OCI-LY1 (cell line): Measurements from ENCODE around the gene NDUFAF2.

Source experiments
- H2AFZ ChIP-seq: fragments of 200-600 bp; sonication (generic), shearing (Covaris generic); 2 replicates; pipeline ENCODE4 v1.6.0; 2014; ENCODE audit warnings: antibody characterized with exemption, mild to moderate bottlenecking, low read length
- H3F3A ChIP-seq: fragments of 200-600 bp; sonication (generic), shearing (Covaris generic); 2 replicates; pipeline ENCODE4 v1.6.0; 2014; ENCODE audit warnings: mild to moderate bottlenecking, antibody characterized with exemption, low read length, moderate library complexity; ENCODE audit not compliant: insufficient read depth
- H3K27ac ChIP-seq: fragments of 200-600 bp; sonication (generic); 2 replicates; pipeline ENCODE4 v1.5.1; 2014; ENCODE audit warnings: low read length, mixed run types, mild to moderate bottlenecking, low read depth; ENCODE audit not compliant: poor library complexity, severe bottlenecking
- H3K27me3 ChIP-seq: fragments of 200-600 bp; sonication (generic); 2 replicates; pipeline ENCODE4 v1.6.0; 2014; ENCODE audit warnings: antibody characterized with exemption, mild to moderate bottlenecking, low read length, moderate library complexity; ENCODE audit not compliant: insufficient read depth
- H3K36me3 ChIP-seq: fragments of 200-600 bp; sonication (generic); 2 replicates; pipeline ENCODE4 v1.6.1; 2014; ENCODE audit warnings: mild to moderate bottlenecking, antibody characterized with exemption, low read length, moderate library complexity, mixed read lengths; ENCODE audit not compliant: insufficient read depth
- H3K4me1 ChIP-seq: fragments of 200-600 bp; sonication (generic); 2 replicates; pipeline ENCODE4 v1.5.1; 2014; ENCODE audit warnings: mild to moderate bottlenecking, low read length, moderate library complexity; ENCODE audit not compliant: insufficient read depth, severe bottlenecking
- H3K4me2 ChIP-seq: fragments of 200-600 bp; sonication (generic), shearing (Covaris generic); 2 replicates; pipeline ENCODE4 v1.6.1; 2014; ENCODE audit warnings: low read length
- H3K4me3 ChIP-seq: fragments of 200-600 bp; sonication (generic); 2 replicates; pipeline ENCODE4 v1.5.1; 2014; ENCODE audit warnings: low read length, low read depth, mild to moderate bottlenecking, mixed read lengths; ENCODE audit not compliant: poor library complexity, severe bottlenecking
- H3K79me2 ChIP-seq: fragments of 200-600 bp; shearing (Covaris generic); 2 replicates; pipeline ENCODE4 v1.6.1; 2016; ENCODE audit warnings: mixed run types, low read length, mixed read lengths; ENCODE audit not compliant: insufficient read depth
- H3K9ac ChIP-seq: fragments of 200-600 bp; sonication (generic), shearing (Covaris generic); 2 replicates; pipeline ENCODE4 v1.6.1; 2014; ENCODE audit warnings: mild to moderate bottlenecking, low read length, mixed read lengths
- H3K9me2 ChIP-seq: fragments of 200-600 bp; sonication (generic), shearing (Covaris generic); 2 replicates; pipeline ENCODE4 v1.6.1; 2014; ENCODE audit warnings: low read depth, mild to moderate bottlenecking, low read length, mixed read lengths
- H3K9me3 ChIP-seq: fragments of 200-600 bp; shearing (Covaris generic); 2 replicates; pipeline ENCODE4 v1.6.1; 2014; ENCODE audit warnings: low read length, mixed read lengths
- H4K20me1 ChIP-seq: fragments of 200-600 bp; sonication (generic), shearing (Covaris generic); 2 replicates; pipeline ENCODE4 v1.6.0; 2016; ENCODE audit warnings: mild to moderate bottlenecking, low read length; ENCODE audit not compliant: insufficient read depth
- EZH2 ChIP-seq: fragments of 200-600 bp; sonication (generic), shearing (Covaris generic); IDR thresholded peaks from 2 replicates; pipeline ENCODE4 v1.8.0; 2017; ENCODE audit warnings: borderline replicate concordance, mixed run types, mild to moderate bottlenecking, antibody characterized with exemption, low read length, moderate library complexity, mixed read lengths
- TF ChIP-seq, protein P1 (sequence below): fragments of 200-600 bp; sonication (generic), shearing (Covaris generic); IDR thresholded peaks from 2 replicates; pipeline ENCODE4 v1.5.1; 2017; ENCODE audit warnings: mild to moderate bottlenecking, antibody characterized with exemption, low read length, moderate library complexity, mixed read lengths

The NDUFAF2 gene

DNA sequence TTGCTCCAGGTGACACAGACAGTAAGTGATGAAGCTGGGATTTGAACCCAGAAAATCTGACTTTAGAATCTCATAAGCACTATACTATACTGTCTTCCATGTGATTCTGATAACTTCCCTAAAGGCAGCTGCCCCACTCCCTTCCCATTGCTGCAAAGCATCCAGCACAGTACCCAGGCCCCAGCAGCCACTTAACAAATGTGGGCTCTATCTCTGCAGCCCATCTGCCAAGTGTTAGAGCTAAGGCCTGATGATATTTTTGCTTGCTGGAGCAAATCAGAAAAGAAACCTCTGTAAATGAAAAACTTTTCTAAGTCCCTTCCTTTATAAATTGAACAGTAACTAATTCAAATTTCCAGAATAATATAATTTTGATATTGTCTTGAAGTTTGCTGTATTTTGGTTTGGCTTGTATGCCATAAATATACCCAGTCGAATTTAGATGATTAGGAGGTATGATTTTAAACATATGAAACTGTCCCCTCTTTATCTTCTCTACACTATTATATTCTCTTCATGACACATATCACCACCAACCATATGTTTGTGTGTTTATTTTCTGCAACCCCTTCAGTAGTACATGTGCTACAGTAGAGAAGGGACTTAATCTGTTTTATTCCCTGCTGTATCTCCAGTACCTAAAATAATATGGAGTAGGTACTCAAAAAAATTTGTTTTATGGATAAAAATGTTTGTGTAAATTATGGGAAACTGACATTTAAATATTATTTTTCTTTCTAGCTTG, 153.4 kb downstream of the NDUFAF2 start:
- no peak overlapping the region for H3K4me3 ChIP-seq
- TF ChIP-seq, protein P1, sequence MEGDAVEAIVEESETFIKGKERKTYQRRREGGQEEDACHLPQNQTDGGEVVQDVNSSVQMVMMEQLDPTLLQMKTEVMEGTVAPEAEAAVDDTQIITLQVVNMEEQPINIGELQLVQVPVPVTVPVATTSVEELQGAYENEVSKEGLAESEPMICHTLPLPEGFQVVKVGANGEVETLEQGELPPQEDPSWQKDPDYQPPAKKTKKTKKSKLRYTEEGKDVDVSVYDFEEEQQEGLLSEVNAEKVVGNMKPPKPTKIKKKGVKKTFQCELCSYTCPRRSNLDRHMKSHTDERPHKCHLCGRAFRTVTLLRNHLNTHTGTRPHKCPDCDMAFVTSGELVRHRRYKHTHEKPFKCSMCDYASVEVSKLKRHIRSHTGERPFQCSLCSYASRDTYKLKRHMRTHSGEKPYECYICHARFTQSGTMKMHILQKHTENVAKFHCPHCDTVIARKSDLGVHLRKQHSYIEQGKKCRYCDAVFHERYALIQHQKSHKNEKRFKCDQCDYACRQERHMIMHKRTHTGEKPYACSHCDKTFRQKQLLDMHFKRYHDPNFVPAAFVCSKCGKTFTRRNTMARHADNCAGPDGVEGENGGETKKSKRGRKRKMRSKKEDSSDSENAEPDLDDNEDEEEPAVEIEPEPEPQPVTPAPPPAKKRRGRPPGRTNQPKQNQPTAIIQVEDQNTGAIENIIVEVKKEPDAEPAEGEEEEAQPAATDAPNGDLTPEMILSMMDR, result no peak
- no peak for TF ChIP-seq EZH2
- H3K36me3 ChIP-seq, result peaks cover 8% of the 10 kb centered on the region
- H3K27ac ChIP-seq, result no peak overlapping the region
- H3F3A ChIP-seq, result no peaks in the 10 kb centered on the region
- no peak overlapping the region for H3K4me2 ChIP-seq
- H3K79me2 ChIP-seq, result no peaks in the 10 kb centered on the region
- H4K20me1 ChIP-seq, result no peaks in the 10 kb centered on the region
- no peaks in the 10 kb centered on the region for H3K27me3 ChIP-seq
- H2AFZ ChIP-seq, result no peak overlapping the region
- no peaks in the 10 kb centered on the region for H3K4me1 ChIP-seq
- no peak overlapping the region for H3K9ac ChIP-seq
- H3K9me2 ChIP-seq, result no peaks in the 10 kb centered on the region
- 0 out of 2 replicates have a peak, but pooled peaks cover 11% of the 10 kb centered on the region for H3K9me3 ChIP-seq

DNA sequence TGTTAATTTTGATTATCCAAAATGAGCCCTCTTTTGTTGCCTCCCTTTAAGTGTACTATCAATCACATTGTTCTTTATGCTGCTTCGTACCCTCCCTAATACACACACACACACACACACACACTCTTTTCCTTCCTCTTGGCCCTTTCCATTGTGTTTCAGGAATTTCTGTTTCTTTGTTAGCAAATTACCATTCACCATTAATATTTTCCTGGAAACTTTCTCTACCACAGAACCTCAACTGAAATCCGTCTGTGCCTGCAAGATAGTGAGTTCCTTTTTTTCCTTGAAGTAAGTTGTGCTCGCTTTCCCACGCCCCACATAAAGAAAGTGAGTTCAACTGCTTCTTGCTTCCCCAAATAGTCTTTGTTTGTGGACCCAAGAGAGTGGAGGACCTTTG, 155.4 kb downstream of the NDUFAF2 start:
- H3K27me3 ChIP-seq, result no peaks in the 10 kb centered on the region
- H3K79me2 ChIP-seq, result no peaks in the 10 kb centered on the region
- H3K4me3 ChIP-seq, result no peak overlapping the region
- no peak for TF ChIP-seq EZH2
- TF ChIP-seq, protein P1, result no peak
- no peaks in the 10 kb centered on the region for H3K9me2 ChIP-seq
- H4K20me1 ChIP-seq, result no peaks in the 10 kb centered on the region
- no peak overlapping the region for H3K27ac ChIP-seq
- no peak overlapping the region for H2AFZ ChIP-seq
- H3K36me3 ChIP-seq, result peaks cover 8% of the 10 kb centered on the region
- H3K4me2 ChIP-seq, result no peak overlapping the region
- H3F3A ChIP-seq, result no peaks in the 10 kb centered on the region
- H3K9ac ChIP-seq, result no peak overlapping the region
- 0 out of 2 replicates have a peak, but pooled peaks cover 11% of the 10 kb centered on the region for H3K9me3 ChIP-seq
- no peaks in the 10 kb centered on the region for H3K4me1 ChIP-seq

DNA sequence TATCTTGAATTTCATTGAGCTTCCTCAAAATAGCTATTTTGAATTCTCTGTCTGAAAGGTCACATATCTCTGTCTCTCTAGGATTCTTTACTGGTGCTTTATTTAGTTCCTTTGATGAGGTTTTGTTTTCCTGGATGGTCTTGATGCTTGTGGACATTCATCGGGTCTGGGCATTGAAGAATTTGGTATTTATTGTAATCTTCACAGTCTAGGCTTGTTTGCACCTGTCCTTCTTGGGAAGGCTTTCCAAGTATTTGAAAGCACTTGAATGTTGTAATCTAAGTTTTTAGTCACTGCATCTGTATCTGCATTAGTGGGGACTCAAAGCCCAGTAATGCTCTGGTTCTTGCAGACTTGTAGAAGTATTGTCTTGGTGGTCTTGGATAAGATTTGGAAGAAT, 169.4 kb downstream of the NDUFAF2 start:
- H3K9ac ChIP-seq, result no peak overlapping the region
- H3K4me2 ChIP-seq, result no peak overlapping the region
- no peaks in the 10 kb centered on the region for H3K36me3 ChIP-seq
- H3K27me3 ChIP-seq, result no peaks in the 10 kb centered on the region
- no peaks in the 10 kb centered on the region for H3K4me1 ChIP-seq
- no peaks in the 10 kb centered on the region for H4K20me1 ChIP-seq
- no peak overlapping the region for H3K4me3 ChIP-seq
- H3K27ac ChIP-seq, result no peak overlapping the region
- no peaks in the 10 kb centered on the region for H3K9me3 ChIP-seq
- H3K79me2 ChIP-seq, result no peaks in the 10 kb centered on the region
- no peak overlapping the region for H2AFZ ChIP-seq
- H3F3A ChIP-seq, result no peaks in the 10 kb centered on the region
- no peak for TF ChIP-seq EZH2
- TF ChIP-seq, protein P1, result no peak
- no peaks in the 10 kb centered on the region for H3K9me2 ChIP-seq
